ENCODE data around the gene SNAP25.
A peak's percentile ranks its signal among the peaks of the same experiment; 100 is the strongest.

Gene SNAP25

DNA sequence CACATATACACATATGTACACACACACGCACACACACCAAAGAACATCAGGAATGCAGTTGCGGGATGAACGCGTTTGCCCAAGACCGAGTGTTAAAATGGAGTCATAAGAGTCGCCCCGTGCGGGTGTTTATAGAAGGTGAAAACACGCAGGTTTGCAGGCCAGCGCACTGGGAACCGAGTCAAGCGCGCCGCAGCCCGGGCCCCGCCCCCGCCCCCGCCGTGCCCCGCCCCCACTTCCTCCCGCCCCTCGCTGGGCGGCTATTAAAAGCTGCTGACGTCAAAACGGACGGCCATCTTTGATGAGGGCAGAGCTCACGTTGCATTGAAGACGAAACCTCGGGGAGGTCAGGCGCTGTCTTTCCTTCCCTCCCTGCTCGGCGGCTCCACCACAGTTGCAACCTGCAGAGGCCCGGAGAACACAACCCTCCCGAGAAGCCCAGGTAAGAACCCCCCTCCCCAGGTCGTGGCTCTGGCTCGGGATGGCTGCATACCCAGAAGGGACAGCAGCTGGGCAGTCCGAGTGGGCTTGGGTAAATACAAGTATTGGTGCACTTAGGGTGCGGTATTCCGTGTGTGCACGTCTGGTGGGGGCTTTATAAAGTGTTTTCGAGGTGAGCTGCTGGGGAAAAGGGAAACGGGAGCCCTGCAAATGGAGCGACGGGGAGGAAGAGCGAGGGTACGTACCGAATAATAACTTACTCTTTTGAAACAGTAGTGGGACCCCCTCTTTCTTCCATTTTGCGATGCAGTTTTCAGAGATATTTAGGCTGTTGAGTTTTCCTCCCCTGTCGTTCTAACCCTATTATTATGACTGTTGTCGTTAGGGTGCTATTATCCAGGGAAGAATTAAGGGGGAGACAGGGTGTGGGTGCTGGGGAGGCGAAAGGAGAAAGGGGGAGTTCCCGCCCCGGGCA is at the start of gene SNAP25:
SNAP25 (plus strand) TSS at position 295 of the 916 bp plus-strand sequence. CDS start 56,662 bp downstream, outside the sequence.
- FAIRE-seq = no peak

DNA sequence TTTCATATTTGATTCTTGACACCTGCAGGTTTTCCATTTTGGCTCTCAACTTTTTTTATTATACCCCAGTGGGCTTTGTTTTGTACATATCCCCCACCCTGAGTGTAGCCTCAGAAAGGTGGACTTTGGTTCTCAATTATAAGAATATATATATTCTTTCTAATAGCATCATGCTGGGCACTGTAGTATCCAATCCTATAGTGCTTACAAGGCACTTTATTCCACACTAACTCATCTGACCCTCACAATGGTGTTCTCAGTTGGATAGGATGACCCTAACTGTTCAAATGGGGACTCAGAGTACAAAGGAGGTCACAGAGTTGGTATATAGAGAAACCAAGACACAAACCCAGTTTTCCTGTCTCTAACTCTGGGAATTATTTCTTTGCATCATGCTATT is 48.9 kb upstream of the SNAP25 start:
- FAIRE-seq = no peak

DNA sequence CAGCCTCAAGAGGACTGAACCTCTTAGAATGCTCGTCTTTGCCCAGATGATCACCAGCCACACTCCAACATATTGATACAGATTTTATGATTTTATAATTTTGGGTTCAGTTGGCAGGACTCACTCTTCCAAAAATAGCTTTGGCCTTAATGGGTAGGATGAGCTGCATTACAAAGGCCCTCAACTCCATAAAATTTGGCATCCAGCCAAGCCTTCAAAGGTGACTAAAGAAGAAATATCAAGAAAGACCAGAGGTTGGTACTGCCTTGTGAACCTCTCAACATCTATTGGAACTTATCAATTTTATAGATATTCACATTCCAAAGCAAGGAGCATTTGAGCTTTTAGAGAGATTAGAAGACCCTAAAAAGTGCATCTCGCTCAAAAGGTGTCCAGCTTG is 48.4 kb upstream of the SNAP25 start:
- FAIRE-seq = no peak

DNA sequence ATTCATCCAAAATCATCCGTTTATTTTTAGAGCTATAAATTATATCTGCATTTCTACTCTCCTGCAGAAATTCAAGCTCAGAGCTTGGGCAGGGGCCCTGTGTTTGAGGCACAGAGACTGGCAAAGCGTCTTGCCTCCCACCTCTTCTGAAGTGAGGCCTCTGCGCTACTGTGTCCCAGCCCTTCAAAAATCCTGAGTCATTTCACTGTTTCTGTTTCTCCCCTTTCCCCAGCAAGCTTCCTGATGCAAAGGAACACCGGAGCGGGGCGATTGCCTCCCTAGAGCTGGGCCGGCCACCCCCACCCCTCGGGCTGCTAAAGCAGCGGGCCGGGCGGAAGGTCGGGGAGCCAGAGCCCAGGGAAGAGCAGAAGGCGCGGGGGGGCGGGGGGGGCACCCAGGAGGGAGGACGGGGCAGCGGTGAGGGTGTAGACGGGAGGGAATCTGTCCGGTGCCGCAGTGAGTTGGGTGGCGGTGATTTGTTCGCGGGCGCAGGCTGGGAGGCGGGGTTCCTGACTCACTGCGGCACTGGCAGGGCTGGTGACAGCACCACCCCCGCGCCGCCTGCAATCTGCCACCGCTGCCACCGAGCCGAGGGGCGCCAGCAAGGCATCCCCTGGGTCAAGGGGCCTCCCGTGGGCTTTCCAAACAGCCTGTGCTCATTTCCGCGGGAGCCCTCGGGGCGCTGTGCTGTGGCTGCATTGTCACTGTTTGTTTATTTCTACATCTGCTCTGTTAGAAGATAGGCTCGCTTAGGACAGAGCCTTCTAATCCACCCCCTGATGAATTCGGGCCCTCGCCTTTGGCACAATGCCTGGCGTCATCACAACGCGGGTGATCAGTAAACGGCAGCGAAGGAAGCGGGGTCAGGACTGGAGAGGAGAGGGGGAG is 46.5 kb upstream of the SNAP25 start:
- no peak for FAIRE-seq

DNA sequence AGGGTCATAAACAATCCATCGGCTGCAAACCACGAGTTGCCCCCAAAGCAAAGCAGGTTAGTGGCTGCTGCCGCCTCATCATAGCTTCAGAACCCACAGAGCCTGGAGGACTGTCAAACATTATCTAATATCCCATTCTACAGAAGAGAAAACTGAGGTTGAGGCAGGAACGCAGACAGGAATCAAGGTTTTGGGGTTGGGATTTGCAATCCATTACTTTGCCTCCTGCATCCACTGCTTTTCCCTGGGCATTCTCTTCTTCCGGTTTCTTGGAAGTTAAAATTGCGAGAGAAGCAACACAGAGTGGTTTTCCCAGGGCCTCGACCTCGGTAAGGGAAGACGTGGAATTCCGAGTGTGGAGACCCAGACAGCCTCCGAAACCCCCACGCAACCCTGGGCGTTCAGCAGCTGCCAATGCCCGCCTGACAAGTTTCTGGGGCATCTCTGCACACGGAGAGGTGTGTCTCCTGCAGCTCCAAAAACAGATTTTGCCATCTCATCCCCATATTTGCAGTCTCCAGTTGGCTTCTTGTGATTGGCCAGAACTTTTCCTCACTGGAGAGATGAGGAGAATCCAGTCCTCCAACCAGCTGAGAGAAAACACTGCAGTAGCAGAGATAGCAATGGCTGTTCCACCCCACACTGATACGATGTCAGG is 45.5 kb upstream of the SNAP25 start:
- FAIRE-seq = no peak

DNA sequence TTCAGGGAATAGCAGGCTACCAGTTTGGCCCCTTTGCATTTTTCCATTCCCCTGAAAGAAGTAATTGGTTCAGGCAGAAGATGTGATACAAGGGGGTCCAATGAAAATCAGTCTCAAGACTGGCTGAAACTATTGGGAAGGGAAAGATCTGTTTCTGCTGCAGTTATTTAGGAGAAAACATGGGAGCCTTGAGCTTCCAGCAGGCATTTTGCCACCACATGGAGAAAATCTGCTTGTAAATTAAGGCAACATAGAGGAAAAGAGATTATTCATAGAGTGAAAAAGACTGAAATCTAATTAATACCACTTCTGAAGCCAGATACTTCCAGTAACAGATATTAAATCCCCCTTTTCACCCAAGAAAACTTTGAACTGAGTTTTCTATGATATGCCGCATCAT is 44.2 kb upstream of the SNAP25 start:
- no peak for FAIRE-seq

DNA sequence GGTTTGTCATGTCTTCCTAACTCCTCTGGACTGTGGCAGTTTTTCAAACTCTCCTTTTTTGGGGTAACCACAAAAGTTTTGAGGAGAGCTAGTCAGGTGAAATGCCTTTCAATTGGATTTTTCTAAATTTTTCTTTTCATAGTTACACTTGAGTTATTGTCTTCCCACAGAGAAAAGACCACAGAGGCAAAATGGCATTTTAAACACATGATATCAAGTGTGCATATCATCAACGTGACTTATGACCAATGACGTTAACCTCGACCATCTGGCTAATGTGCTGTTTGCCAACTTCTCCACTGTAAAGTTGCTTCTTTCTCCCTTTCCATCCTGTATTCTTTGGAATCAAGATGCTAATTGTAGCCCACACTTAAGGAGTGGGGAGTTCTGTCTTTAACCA is 41.3 kb upstream of the SNAP25 start:
- peak; percentile 70 for FAIRE-seq

DNA sequence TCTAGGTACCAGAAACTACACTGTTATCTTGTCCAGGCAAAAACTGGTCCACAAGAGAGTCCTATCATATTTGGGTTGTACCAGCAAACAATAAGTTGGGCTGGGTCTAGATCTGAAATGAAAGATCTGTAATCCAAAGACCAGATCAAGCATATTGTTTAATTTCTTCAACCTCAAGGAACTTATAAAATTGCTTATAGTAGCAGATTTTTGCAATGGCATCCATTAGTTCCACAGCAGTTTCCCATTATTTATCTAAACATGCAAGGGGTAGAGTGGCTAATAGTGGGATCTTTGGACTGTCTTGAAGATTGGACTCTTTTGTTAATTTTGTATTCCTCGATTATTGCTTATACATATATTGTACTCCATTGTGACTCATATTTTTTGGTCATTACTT is 40.5 kb upstream of the SNAP25 start:
- no peak for FAIRE-seq

DNA sequence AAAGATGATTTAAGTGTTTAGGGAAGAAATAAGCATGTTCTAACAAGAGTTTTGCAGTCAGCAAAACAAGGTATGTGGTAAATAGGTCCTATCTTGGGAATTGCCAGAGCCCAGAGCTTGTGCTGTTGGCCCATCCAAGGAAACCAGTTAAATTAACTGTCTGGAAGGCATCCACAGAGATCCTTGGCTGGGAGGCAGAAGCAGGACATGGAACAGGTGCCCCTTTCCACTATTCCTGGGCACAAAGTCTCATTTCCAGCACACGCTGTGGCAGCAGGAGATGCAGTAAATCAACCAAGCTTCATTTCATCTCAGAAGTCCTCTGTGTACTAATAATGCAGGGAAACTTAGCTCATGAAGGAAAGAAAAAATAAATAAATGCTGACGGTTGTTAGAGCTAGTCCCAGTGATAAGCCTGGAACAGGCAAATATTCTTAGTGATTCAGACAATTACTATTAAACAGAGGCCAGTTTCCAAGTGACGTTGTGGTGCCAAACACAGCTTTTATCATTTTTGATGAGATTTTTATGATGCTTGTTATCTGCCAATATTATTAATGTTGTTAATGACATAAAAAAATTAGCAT is 39.8 kb upstream of the SNAP25 start:
- peak; percentile 97 for FAIRE-seq

DNA sequence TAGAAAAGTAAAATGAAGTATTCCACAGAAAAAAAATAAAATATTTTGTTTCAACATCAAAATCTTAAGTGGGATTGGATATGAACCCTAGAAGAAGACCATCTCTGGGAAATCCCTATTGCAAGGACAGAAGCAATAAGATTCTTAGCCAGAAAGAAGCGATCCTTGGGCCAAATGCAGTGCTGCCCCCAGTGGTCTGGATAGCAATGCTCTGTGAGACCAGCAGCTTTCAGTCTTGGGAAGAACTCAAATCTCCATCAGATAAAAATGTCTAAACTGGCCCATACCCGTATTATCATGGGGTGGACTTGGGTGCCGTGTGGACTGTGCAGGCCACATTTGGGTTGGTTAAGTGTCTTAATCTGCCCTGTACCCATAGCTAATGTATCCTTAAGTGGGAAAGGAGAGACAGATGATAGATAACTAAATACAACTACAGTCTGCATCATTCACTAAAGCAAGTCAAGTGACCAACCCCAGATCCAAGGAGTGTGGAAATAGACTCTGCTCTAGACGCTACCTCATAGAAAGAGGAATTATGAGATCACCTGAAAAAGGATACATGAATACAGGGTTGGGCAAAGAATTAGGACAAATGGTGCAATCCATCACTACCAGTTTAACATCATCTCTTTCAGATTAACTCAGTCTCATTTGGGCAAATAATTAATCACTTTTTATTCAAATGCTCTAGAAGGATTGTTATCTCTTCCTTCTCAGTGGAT is 38.9 kb upstream of the SNAP25 start:
- FAIRE-seq = no peak

DNA sequence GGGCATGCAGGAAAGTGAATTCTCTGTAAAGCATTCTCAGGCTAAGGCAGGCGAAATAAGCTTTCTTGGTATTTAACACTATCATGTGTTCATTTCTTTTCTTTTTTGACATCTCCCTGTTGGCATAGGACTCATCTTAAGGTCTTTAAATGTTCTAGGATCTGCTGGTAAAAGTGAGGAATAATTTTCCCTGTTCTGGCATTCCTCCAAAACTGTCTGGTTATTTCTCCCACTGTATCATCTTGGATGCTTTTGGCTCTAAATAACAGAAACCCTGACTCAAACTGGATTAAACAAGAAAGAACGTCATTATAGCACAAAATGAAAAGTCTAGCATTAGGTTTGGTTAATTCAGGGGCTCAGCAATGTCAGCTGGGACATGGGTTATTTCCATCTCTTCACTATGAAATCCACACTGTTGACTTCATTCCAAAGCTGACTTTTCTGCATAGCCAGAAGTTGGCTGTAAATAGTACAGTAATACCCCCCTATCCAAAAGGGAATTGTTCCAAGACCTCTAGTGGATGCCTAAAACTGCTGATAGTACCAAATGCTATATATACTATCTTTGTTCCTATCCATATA is 37.9 kb upstream of the SNAP25 start:
- FAIRE-seq = no peak

DNA sequence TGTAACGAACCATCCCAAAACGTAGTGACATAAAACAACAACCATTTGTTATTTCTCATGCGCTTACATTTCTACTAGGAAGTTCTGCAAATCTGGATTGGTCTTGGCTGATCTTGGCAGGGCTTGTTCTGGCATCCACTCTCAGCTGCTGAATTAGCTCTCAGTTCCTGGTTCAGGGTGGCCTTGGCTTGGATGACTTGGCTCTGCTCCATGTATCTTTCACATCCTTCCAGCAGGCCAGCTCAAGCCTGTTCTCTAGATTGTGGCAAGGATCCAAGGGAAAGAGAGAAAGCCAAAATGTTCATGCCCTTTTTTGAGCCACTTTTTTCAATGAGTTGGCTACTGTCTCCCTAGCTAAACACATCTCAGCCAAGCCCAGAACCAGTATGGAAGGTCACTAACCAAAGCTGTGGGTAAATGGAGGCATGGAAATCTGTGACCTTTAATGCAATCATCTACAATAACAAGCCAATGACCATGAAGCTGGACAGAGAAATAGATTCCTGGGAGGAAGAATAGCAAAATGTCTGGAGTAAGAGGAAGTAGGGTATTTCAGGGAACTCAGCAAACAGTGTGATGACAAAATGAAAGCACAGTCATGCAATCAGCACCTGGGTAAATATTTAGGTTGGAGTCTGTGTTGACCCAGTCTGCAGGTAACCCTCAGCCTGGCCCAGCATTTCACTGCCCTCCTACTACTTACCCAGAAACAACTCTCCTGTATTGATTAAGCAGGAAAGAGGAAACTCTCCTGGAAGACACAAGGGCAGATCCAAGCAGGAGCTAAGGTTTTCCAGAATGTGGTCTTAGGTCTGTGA is 32.7 kb upstream of the SNAP25 start:
- FAIRE-seq = peak; percentile 45

DNA sequence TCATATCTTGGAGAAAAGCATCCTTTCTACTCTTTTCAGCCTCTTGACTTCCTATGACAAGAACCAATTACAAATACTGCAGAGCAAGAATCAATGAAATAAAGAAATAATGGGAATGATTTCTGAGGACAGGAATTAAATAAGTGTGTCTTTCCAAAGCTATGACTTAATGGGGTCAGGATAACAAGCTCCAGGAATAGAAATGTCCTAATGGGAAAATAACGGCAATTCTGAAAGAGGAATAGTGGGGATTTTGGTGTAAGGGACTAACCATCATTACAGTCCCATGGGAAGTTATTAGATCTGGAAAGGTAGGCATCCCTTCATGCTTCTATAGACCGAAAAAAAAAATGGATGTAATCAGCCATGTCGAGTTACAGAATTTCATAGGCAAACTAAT is 28.2 kb upstream of the SNAP25 start:
- no peak for FAIRE-seq

DNA sequence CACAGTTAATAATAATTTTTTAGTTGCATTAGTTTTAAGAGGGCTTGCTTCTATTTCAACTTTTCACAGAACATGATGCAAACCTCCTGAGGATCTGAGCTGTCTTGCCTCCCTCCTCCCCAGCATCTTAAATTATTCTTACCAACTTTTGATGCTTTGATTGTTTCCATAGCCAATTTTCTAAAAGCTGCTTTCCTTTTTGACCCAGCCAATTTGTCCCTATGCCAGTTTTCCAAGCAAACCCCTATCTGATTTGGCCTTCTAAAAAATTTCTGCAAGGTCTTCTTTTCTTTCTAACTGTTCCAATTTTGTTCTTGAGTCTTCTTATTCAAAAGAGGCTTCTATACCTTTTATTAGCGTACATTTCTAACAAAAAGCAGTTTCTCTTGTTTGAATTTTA is 26.5 kb upstream of the SNAP25 start:
- no peak for FAIRE-seq

DNA sequence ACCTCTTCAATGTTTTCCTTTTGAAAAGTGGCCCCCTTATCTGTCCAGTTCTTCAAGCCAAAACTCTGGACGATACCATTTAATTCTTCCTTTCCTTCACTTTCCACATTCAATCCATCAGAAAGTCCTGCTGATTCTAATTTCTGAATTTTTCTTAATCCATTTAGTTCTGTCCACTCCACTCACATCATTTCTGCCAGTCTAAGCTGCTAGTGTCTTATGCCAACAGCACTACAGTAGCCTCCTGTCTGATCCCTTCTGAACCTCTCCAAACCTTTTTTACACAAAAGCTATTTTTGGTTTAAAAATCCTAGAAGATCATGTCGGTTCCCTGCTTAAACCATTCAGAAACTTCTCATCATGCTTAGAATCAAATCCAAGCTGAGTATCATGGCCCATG is 24.5 kb upstream of the SNAP25 start:
- no peak for FAIRE-seq

DNA sequence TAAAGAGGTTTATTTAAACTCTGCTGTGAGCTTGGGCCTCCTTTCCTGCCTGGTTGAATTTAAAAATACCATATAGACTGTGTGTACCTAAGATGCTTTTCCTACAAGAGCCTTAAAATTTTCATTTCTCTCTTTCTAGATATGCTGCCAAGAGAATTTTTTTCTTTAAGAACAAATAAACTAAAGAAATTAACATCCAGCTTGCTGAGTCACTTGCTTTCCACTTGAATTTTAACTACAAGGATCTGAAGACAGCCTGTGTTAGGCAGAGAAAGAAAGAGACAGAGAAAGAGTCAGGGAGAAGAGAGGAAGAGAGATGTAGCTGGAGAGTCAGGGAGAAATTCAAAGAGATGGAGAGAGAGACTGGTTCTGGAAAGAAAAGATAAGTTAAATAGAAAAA is 18.3 kb upstream of the SNAP25 start:
- no peak for FAIRE-seq

DNA sequence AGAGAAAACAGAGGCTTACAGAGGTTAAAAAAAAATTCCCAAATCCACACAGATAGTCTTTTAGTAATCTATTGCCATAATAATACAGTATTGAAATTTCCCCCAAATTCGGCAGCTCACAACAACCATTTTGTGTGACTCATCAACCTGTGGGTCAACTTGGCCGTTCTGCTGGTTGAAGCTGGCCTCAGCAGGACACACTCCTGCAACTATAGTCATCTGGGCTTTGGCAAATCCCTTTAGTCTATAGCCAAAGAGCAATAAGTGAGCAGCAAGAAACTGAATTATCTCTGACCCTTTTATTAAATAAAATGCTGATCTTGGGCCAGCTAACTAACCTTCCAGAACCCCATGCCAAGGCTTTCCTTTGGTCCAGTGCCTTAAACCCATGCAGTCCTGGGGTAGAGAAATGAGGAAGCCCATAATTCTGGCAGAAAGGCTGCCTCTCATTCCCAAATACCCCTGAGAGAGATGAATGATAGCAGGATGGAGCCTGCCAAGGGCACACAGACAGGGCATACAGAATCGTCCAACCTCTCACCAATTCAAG is 17.2 kb upstream of the SNAP25 start:
- FAIRE-seq = no peak

DNA sequence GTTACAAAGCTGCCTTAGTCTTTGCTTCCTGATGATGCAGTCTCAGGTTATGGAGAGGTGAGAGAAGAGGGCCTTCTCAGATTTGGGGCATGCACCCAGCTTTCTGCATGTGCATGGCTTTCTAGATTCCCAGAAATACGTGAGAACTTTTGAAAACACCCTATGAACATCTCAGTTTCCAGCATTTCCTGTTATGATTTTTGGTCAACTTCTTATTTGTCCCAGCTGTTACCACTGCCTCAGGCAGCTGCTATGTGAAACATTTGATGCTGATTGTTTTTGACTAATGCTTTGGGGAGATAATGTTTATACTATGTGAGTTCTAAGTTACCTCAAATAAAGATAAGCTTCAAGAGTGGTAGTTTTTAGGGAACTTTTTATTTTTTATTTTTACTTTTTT is 9.5 kb upstream of the SNAP25 start:
- FAIRE-seq = no peak

DNA sequence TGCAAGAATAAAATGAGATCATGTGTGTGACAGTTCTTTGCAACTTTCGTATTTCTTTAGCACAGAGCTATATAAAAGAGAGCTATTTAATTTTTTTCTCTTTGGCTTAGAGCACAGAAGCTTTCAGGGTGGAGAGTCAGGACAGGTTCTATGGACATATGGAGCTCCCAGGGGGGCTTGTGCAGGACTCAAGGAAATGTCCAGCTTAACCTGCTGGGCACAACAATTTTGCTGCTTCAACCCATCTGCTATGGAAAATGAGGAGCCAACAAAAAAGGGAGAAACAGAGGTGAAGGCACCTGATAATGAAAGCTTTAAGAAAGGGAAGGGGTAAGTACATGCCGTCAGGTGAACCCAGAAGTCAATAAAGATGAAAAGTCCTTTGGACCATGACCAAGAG is 5.1 kb upstream of the SNAP25 start:
- no peak for FAIRE-seq

DNA sequence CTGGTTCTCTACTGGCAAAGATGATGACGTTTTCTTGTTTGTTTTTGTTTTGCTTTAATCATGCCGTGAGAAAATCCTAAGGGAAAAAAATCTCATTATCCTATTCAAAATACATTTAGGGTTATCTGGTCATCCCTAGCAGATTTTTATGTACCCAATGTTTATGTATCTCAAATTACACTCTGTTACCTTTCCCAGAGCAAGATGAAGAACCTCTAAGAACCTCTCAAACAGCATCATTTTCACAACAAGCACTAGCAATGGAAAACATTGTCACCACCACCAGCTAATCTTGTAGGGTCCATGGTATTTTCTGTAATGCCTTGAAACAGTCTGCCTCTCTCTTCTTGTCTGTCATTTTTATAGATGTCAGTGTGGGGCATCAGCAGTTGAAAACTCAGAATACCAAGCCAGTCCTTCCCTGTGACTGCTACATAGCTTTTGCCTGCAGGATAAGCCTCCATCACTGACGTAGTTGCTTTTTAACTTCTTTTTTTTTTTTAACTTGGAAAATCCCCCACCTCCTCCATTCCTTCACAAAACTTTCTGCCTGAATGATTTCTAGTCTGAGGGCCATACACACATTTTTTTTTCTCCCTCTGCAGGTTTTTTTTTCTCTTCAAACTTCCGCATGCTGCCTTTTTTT is 2.4 kb upstream of the SNAP25 start:
- FAIRE-seq = peak; percentile 17
